Stimulated activated CD4-positive, alpha-beta T cell treated with anti-CD3 and anti-CD28 coated beads, Interleukin-15, amount 100 ng/mL, for 48 hours (primary cell): ENCODE measurements around the gene SLC30A3.
A peak's percentile ranks its signal among the peaks of the same experiment; 100 is the strongest.
"Not testable (repeated sequence)": the region's sequence is repeated elsewhere in the genome, so short reads cannot be mapped to it uniquely, and the experiment has no call there.

Source experiments
- DNase-seq, 2 donors: peaks; one replicate each; pipeline ENCODE4 v3.0.0-alpha.2; 2020; ENCODE audit warnings: low read depth in 2 of 2

SLC30A3 gene, protein sequence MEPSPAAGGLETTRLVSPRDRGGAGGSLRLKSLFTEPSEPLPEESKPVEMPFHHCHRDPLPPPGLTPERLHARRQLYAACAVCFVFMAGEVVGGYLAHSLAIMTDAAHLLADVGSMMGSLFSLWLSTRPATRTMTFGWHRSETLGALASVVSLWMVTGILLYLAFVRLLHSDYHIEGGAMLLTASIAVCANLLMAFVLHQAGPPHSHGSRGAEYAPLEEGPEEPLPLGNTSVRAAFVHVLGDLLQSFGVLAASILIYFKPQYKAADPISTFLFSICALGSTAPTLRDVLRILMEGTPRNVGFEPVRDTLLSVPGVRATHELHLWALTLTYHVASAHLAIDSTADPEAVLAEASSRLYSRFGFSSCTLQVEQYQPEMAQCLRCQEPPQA

DNA sequence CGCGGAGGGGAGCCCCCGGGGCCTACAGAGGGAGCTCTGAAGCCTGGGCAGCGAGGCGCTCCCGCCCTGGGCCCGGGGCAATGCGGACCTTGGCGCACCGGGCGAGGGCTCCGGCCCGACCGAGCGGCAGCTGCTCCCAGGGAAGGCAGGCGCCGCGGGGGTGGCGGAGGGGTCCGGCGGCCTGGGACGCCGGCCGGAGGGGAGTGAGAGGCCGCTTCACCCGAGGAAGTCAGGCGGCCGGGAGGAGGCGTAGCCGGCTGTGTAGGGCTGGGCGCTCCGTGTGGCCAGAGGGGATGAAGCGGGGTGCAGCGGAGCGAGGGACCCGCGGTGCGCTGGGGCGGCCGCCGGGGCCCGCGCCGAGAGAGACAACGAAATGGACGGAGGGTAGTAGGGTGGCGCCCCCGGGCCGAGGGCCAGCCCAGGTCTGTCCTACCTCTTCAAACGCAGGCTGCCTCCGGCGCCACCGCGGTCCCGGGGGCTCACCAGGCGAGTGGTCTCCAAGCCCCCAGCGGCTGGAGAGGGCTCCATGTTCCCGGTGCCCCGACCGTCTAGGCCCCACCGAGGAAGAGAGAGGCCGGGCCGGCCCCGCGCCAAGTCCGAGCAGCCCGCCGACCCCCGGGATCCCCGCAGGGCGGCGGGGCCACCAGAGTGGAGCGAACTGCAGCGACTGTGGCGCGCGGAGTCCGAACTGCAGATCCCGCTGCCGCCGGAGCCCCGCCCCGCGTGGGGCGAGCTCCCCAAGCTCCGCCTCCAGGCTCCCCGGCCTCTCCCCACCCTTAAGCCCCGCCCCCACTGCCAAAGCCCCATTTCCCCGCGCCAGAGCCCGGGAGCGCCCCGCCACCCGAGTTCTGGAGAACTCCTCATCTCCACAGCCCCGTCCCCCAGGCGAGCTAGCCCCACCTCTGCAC is at the start of gene SLC30A3:
TSS of gene SLC30A3 (minus strand) at position 669 of the 908 bp plus-strand sequence. CDS start at position 528, 141 bp downstream.
- DNase-seq = peak; percentile 40 to 70

DNA sequence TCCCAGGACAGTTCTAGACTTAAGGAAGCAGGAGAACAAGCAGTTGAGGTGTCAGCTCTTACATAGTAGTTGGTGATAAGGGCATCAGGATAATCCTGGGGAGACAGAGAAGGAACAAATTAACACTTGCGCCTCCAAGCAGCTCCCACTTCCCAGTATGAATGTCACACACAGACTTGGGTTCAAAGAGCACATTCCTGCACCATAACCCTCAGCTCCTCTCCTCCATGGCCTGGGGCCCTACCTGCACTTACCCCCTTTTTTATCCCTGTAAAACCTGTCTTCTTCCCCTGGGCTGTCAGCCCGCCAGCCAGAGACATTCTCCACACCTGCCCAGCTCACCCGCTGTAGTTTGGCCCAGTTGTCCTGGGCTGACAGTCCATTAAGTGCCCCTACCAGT is 49.3 kb upstream of the SLC30A3 start:
- DNase-seq = no peak

DNA sequence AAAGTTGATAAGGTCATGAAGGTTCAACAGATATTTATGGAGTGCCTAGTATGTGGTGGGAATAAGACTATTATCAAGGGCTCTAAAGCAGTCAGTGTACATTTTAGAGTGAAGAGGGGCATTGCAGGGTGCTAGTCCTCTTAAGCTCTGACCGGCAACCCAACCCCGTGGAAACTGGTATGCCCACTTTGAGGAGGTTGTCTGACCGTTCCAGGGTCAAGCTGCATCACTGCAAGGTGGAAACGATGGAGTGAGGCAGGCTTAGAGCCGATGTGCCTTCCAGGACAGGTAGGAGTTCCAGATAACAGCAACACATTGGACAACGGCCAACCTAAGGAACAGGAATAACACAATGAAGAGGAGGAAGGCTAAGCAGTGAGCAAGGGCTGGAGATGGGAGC is 46.8 kb upstream of the SLC30A3 start:
- DNase-seq = no peak

DNA sequence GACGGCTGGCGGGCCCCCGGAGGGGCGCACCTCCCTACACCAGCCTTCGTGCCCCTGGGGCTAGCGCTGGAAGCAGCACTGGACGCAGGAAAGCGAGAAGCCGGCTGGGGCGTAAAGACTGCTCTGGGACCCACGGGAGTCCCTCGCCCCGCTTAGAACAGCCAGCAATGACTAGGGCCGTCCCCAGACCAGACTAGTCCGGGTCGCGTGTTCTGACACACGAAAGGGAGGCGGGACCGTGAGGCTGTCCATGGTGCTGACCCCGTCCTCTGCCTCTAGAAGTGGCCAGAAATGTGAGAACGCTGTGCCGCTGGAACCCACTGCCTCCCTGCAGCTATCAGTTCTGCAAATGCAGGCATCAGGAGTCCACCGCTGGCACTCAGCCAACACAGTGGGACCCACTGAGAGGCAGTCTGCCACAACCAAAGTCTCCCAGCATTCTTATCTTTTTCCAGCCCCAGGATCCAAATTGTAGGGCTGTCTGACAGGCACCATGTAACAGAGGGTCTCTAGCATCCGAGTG is 45.6 kb upstream of the SLC30A3 start, which contains the start of gene UCN:
TSS of gene UCN (minus strand) at position 87 of the 523 bp plus-strand sequence. CDS start 550 bp downstream, outside the sequence.
- DNase-seq = no peak

DNA sequence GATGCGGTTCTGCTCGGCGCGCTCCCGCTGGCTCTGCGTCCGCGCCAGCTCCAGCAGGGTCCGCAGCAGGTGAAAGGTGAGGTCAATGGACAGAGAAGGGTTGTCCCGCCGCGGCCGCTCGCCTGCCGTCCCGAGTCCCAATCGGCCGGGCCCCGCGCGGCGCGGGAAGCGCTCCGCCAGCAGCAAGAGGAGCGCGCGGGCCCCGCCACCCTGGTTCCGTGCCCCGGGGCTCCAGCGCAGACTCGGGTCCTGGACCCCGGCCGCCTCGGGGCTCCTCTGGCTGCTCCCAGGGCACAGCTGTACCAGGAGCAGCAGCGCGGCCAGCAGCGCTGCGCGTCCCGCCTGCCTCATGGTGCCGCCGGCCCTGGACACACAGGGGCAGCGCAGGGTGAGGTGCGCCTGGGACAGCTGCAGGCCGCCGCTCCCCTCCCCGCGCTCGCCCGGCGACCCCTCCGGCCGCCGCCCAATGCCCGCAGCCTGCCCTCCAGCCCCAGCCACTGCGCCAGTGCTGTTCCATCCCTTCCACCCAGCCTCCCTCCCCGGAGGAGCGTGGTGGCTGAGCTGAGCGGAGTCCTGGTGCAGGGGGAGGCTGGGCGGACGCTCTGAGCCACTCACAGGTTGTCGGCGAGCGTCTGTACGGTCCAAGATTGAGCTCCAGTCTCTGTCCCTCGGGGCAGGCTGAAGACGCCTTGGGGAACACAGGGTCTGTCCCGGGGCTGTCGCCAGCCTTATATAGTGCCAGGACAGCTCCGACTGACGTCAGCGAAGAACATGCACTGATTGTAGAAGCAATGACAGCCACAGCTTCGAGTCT is 44.9 kb upstream of the SLC30A3 start:
- DNase-seq = no peak

DNA sequence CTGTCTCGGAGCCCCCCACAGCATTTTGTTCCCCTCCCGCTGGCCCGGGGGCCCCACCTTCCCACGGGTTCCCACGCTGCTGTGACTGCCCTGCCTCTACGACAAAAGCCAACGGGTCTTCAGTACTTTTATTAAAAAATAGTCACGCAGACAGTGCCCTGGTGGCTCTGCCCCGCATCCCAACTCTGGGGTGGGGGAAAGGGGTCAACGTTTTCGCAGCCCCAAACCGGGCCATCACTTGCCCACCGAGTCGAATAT is 44.4 kb upstream of the SLC30A3 start:
- DNase-seq = no peak

DNA sequence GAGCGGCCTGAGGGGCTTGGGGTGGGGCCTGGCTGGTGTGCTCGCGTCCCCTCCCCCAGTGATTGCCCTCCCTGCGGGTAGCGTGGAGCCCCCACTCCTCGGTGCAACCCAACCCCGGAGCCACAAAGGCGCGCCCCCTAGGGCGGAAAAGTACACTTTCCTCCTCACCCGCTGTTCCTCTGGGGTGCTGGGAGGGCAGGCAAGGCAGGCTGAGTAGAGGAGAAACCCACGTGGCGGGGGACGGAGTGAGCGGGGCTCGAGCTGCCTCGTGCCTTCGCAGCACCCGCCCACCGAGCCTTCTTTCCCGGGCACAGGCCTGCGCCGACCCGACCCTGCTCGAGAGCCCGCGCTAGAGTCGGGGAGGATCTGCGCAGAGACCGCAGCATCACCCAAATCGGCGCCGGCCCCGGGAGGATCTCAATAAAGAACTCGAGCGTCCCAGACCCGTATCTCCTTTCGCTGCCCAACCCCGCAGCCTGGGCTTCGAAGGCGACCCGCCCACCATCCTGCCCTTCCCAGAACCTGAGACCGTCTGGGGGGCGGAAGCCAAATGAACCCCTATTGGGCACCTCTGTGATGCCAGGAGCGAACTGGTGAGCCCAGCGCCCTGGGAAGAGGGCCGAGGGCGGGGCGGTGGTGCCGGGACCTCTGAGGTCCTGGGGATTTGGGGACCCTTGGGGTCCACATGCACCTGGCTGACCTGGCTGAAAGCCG is 43.9 kb upstream of the SLC30A3 start:
- DNase-seq = peak in 1 of 2 donors; percentile 29

DNA sequence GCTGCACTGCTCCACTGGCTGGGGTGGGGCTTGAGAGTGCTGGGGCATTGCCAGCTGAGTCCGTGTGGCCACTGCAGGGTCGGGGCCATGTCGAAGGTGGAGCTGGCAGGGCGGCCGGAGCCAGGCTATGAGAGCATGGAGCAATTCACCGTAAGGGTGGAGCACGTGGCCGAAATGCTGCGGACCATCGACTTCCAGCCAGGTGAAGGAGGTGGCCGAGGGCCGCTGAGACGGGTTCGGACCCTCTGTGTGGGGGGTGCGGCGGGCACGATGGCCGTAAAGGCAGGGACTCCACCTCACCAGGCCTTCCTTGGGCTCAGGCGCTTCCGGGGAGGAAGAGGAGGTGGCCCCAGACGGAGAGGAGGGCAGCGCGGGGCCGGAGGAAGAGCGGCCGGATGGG is 43.3 kb upstream of the SLC30A3 start:
- no peak for DNase-seq

DNA sequence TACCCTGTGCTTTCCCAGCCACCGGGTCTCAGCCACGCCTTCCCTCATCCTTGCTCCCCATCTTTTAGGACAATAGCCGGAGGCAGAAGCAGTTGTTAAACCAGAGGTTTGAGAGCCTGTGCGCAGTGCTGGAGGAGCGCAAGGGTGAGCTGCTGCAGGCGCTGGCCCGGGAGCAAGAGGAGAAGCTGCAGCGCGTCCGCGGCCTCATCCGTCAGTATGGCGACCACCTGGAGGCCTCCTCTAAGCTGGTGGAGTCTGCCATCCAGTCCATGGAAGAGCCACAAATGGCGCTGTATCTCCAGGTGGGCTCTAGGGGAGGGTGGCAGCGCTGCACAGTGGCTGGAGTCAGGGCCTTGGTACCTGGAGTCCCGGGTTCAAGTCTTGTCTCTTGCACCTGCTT is 42.7 kb upstream of the SLC30A3 start:
- DNase-seq = no peak

DNA sequence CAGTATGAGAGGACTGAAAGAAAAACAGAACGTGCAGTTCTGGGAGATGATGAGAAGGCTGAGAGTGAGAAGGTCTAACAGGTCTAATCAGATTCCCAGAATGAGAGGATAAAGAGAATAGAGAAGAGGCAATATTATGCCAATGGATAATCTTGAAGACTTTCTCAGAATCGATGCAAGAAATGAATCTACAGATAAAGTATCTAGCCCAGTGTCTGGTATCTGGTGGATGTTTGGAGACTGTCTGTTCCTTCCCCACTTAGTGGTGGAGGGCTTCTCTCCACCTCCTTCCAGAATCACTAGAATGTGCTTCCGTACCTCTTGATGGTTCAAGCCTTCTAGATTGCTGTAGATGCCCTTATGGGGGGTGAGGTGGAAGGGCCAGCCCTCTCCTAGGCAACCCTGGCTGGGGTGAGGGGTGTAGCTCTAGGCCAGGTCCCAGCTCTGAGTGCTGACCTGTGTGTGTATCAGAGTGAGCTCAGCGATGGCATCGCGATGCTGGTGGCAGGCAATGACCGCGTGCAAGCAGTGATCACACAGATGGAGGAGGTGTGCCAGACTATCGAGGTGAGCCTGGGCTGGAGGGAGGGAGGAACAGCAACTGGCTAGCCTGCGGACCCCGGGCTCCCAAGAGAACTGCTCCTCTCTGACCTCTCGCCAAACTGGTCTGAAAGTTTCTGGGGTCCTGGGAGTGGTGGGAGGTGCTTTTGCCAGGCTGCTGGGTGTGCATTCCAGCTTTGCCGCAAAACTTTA is 41.8 kb upstream of the SLC30A3 start:
- DNase-seq = no peak

DNA sequence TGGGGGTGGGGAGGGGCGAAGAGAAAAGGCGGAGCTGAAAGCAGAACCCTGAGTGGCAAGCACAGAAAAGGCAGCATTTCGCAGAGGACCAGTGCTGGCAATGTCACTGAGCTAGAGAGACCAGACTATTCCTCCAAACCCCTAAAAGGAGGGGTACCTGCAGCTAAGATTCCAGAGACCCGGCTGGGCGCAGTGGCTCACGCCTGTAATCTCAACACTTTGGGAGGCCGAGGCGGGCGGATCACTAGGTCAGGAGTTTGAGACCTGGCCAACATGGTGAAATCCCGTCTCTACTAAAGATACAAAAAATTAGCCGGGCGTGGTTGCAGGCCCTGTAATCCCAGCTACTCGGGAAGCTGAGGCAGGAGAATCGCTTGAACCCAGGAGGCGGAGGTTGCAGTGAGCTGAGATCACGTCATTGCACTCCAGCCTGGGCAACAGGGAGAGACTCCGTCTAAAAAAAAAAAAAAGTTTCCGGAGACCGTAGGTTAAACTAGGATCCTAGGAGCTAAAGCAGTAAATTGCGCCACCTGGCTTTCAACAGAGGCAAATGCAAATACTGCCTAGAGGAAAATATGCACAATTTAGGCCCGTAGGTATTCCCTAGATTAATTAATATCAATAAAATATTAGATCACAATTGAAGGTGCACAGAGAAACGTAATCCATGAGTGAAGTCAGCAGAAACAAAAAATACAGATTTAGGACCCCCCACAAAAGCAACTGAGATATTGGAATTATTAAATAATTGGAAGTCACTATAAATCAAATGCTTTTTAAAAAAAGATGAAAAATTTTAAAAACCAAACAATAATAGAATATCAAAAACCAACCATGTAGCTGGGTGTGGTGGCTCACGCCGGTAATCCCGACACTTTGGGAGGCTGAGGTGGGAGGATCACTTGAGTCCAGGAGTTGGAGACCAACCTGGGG is 40.5 kb upstream of the SLC30A3 start:
- DNase-seq = peak in 1 of 2 donors; percentile 36

DNA sequence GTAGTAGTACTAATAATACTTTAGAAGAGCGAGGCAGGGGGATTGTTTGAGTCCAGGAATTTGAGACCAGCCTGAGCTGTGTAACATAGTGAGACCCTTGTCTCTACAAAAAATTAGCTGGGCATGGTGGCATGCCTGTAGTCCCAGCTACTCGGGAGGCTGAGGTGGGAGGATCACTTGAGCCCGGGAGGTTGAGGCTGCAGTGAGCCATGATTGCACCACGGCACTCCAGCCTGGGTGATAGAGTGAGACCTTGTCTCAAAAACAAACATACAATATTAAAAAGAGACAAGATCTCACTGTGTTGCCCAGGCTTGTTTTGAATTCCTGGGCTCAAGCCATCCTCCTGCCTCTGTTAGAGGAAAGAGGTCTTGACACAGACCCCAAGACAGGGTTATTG is 37.8 kb upstream of the SLC30A3 start:
- not testable (repeated sequence) for DNase-seq

DNA sequence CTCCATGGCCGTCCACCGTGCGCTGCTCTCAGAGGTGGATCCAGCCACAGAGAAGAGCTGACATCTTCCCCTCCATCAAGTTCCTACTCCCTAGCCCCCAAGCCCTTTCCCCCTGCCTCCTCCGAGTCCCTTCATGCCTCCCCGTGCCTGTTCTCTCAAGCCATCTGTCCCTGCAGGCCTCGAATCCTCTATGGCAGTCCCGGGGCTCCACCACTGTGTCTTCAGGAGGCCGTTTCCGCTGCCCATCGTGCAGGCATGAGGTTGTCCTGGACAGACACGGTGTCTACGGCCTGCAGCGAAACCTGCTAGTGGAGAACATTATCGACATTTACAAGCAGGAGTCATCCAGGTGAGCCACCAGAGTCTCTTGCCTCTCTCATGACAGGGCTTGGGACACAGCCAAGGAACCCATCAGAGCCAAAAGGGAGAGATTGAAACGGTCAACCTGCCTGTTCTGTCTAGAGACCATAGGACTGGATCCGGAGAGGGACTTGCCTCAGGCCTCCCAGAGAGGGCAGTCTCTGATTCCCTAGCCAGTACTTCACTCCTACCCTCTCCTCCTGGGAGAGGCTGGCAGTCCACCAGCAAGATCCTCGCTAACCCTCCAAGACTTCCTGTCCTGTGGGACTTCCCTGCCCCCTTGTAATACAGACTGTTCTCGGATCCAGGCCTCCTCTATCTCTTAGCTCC is 35.7 kb upstream of the SLC30A3 start:
- DNase-seq = no peak

DNA sequence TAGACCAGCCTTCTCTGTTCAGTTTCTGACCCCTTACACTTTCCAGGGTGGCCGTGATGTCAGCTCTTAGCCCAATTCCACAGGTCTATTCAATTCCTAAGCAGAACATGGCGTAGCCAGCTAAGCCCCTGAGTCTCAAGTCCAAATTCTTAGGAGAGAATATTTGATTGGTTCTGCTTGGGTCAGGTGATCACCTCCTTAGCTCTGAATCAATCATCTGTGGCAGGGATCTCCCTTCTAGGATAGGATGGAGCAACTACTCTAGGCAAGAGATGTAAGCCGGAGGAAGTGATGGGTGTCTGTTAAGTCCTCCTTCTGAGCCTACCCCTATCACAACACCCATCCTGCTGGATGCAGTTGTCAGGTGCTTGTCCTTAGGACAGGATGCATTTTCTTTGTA is 34.3 kb upstream of the SLC30A3 start:
- DNase-seq = no peak

DNA sequence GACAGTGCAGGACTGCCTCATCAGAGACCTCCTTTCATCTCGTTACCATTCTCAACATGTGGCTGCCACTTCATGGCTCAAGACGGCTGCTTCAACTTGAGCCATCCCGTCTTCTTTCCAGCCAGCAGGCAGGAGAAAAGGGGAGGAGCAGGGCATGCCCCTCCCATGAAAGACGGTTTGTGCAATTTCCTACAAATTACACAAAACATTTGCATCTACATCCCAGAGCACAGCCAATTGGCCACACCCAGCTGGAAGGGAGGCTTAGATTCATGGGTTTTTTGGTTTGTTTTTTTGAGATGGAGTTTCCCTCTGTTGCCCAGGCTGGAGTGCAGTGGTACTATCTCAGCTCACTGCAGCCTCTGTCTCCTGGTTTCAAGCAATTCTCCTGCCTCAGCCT is 33.6 kb upstream of the SLC30A3 start:
- DNase-seq = no peak

DNA sequence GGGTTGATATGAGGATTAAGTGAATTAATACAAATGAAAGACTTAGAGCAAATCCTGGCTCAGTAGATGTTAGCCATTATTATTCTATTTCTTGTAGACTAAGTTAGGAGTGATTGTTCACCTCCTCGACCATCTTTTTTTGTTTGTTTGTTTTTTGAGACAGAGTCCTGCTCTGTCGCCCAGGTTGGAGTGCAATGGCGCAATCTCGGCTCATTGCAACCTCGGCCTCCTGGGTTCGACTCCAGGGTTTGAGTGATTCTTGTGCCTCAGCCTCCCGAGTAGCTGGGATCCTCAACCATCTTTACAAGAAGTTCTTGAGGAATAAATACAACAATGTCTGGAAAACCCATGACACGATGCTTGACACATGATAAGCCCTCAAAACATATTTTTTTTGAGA is 32.1 kb upstream of the SLC30A3 start:
- no peak for DNase-seq

DNA sequence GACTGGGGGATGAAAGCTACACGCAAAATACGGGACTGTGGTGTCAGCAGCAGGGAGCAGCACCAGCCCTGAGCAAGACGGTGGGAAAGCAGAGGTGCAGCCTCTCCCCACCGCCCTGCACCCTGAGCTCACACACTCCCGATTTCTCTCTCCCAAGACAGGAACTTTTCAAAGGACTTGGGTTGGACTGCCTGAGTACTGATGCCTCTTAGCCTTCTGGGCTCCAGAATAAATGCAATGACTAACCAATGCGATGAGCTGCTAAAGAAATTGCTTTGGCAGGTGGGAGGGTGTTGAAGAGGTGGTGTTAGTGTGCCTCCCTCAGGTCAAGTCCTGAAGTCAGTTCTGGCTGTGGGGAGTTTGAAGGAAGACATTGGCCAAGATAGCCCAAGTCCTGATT is 29.0 kb upstream of the SLC30A3 start:
- DNase-seq = no peak

DNA sequence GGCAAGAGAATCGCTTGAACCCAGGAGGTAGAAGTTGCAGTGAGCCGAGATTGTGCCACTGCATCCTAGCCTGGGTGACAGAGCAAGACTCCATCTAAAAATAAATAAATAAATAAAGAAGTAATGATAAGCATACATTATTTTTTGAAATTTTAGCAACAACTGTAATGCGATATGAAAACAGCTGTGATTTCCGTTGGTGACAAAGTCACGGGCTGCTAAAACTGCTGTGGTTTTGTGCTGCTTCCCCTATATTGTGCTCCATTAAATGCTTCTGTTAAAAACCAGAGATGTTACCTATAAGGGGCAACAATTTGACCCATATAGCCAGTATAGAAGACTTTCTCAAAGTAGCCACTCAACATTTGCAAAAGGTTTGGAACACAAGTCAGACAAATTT is 27.7 kb upstream of the SLC30A3 start:
- DNase-seq = no peak

DNA sequence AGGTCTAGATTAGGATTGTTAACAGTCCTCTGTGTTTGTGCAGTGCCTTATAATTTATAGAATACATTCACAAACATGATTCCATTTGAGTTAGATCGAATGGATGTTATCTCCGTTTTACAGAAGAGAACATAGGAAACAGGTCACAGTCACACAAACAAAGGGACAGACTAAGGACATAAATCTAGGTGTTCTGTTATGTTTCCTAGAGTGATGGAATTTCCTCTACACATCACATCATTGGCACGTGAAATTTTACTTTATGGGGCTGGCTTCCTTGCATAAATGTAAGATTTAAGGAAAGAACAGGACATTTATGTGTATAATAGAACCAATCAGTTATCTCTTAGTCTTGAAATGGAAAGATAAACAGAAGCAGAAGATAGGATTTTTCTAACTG is 25.8 kb upstream of the SLC30A3 start:
- no peak for DNase-seq
